Measurements from ENCODE around the gene ERMARD.

Gene ERMARD

DNA sequence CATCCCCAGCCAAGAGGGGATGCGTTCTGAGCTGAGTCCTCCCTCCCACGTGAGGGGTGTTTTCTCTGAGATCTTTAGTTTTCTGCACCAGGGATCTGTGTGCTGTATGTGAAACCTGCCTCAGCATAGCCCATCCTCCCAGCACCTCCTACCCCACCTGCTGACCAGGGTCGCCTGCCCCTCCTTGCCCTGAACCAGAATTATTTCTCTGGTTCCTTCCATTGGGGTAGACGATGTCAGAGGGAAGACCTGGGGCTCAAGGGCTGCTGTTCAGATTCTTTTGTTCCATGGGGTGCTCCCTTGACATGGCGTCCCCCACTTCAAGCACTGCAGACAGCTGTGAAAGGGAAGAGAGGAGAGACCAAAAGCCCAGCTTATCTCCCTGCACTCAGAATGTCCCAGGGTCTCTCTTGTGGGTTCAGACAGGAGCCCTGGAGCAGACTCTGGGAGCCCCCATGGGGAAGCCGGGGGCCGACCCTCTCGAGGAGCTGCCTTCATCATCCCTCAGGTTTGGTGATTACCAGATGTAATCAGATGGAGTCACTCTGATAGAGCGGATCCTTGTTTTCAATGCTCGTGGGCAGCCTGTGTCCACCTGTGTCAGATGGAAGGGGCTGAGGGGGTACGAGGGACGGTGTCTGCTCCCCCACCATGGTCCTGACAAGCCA is 74.3 kb downstream of the ERMARD start:
- no peak overlapping the region for H3K27ac ChIP-seq
- TF ChIP-seq CTCF (IDR thresholded peaks at IDR 0.05) (no peak), ZFX (IDR thresholded peaks at IDR 0.05; ENCODE audit: borderline replicate concordance) (no peak)

DNA sequence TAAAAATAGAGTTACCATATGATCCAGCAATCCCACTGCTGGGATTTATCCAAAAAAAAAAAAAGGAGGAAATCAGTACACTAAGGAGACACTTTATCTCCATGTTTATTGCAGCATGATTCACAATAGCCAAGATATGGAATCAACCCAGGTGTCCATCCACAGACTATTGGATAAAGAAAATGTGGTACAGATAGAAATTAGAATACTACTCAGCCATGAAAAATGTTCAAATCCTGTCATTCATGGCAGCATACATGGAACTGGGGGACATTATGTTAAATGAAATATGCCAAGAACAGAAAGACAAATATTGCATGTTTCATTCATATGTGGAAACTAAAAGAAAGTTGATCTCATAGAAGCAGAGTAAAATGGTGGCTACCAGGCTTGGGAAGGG is 75.3 kb downstream of the ERMARD start:
- no peak overlapping the region for H3K27ac ChIP-seq
- TF ChIP-seq ZFX (IDR thresholded peaks at IDR 0.05; ENCODE audit: borderline replicate concordance) (no peak), CTCF (IDR thresholded peaks at IDR 0.05) (no peak)

DNA sequence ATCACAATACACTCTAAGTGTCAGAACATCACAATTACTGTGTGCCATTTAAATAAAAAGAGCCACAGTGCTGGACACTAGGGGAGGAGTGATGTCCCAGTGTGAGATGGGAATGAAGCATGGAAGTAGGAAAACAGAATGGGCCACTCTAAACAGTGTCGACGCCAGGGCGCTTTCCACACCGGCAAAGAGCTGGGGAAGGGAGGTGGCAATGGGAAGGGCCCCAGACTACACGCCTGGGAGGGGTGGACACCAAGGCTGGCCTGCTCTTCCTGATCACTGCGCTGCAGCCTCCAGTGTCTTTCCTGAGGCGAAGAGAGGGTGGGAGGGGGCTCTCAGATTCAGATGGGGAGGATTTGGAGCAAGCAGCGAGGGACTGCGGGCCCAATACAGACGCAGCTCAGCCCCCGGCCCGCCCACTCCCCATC is 75.9 kb downstream of the ERMARD start:
- no peak for TF ChIP-seq CTCF (IDR thresholded peaks at IDR 0.05)
- TF ChIP-seq ZFX (IDR thresholded peaks at IDR 0.05; ENCODE audit: borderline replicate concordance), result no peak
- no peak overlapping the region for H3K27ac ChIP-seq

DNA sequence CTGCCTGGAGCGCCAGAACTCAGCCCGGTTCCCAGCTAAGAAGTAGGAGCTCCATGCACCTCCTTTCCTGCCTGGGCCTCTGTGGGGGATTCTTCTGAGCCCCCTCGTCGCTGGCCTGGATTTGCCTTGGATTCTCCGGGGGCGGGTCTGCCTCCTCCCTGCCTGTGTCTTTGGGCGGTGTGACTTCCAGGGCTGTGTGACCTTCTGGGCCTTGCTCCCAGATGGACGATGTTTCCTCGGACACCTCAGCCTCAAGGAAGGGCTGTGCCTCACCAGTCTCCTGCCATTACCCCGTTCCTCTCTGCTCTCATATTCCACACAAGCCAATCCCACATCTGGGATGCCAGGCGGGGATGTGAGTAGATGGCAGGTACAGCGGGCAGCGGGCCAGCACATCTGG is 76.8 kb downstream of the ERMARD start:
- no peak overlapping the region for H3K27ac ChIP-seq
- TF ChIP-seq ZFX (IDR thresholded peaks at IDR 0.05; ENCODE audit: borderline replicate concordance) (no peak), CTCF (IDR thresholded peaks at IDR 0.05) (no peak)

GRCh38 chr6:169829786-169830185 is 78.4 kb downstream of the ERMARD start:
- TF ChIP-seq CTCF (IDR thresholded peaks at IDR 0.05) (no peak), ZFX (IDR thresholded peaks at IDR 0.05; ENCODE audit: borderline replicate concordance) (no peak)

GRCh38 chr6:169830876-169831275 is 79.5 kb downstream of the ERMARD start:
- H3K27ac ChIP-seq, result no peak overlapping the region
- TF ChIP-seq CTCF (IDR thresholded peaks at IDR 0.05) (no peak), ZFX (IDR thresholded peaks at IDR 0.05; ENCODE audit: borderline replicate concordance) (no peak)

More at GRCh38 chr6:169829786-169830185, 78.4 kb downstream of the ERMARD start:
- H3K27ac ChIP-seq, result no peak overlapping the region
